Stimulated activated CD8-positive, alpha-beta memory T cell treated with anti-CD3 and anti-CD28 coated beads, Interleukin-4, amount 100 ng/mL, for 24 hours (primary cell): ENCODE data around the gene NRF1.

ENCODE experiments used
- DNase-seq: peaks from one replicate; pipeline ENCODE4 v3.0.0-alpha.2; 2020; ENCODE audit warnings: low read depth

NRF1 gene

DNA sequence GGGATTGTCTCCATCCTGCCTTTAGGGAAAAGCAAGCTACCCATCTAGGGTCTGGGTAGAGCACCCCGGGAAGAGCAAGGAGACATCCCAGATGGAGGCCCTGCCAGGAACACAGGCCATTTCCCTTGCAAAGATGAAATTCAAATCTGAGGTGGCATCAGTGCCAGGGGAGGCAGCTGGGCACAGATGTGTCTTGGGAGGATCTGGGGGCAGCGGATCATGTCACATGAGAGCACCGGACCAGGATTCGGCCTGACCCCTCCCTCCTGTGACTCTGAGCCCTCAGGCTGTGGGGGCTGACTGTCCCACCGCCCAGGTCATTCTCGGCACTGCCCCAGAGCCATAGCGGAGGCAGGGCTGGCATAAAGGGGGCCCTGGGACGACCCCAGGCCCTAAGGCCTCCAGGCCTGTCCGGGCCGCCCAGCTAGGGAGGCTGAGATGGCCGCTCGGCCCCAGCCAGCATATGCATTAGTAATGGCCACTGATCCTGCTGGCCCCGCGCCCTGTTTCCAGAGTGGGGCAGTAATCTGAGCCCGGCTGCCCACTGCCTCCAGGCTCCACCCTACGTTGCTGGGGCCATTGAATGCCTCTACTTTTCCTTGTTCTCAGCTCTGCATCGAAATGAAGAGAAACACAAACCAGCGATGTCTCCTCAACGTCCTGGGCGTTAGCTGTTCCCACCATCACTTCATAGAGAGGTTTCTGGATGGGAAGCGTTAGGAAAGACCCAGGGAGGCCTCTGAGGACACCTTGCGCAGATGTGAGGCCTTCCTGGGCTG is 192.8 kb downstream of the NRF1 start:
- DNase-seq: no peak

DNA sequence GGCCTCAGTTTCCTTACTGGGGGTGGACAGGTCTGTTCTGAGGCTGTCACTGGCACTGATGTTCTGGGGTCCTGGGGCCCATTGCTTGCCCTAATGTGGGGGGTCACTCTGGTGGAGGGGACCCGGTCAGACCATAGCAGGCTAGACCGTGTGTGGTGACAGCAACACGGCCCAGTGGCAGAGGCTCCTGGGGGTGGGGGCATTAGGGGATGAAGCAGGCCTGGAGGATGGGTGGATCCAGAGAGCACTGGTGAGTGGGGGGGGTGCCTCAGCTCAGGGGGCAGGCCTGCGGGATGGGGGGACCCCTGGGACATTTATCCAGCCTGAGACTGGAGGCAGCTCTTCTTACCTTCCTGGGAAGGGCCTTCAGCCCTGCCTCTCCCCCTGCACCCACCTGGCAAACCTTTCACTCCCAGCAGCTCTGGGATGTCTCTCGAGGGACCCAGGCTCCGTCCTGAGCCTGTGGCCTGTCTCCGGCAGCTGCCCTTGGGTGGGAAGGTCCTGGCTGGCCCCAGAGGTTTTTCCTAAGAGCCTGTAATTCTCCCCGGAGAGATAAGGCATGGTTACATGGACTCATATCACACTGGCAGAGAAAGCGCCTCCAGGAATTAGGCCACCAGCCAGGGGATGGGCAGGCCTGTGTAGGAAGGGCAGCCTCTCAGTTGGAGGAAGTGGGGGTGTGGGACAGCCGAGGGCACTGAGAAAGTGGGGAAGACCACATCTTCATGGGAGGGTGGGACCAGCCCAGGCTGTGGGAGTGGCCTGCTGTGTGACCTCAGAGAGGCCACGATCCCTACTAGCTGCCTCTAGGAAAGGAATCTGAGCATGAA is 193.6 kb downstream of the NRF1 start:
- DNase-seq: no peak
